Activated CD4-positive, CD25-positive, alpha-beta regulatory T cell treated with anti-CD3 and anti-CD28 coated beads, Interleukin-2, amount 50 U/mL, for 16 hours (primary cell): Measurements from ENCODE around the gene RNF126.
"Not testable (repeated sequence)": the region's sequence is repeated elsewhere in the genome, so short reads cannot be mapped to it uniquely, and the experiment has no call there.

Source experiments
- DNase-seq: peaks from one replicate; pipeline ENCODE4 v3.0.0-alpha.2; 2020; ENCODE audit warnings: low read depth, low spot score

Gene RNF126

GRCh38 chr19:629961-630714 lies 32.9 kb downstream of the RNF126 start:
- DNase-seq: no peak

GRCh38 chr19:629515-629914 lies 33.5 kb downstream of the RNF126 start:
- not testable (repeated sequence) for DNase-seq

- no peak for DNase-seq
Observed at GRCh38 chr19:628168-628567, 34.8 kb downstream of the RNF126 start.

GRCh38 chr19:626566-626965 lies 36.4 kb downstream of the RNF126 start:
- DNase-seq: not testable (repeated sequence)

- DNase-seq: no peak
Observed at GRCh38 chr19:625257-625656, 37.8 kb downstream of the RNF126 start.

GRCh38 chr19:624433-625109 lies 38.4 kb downstream of the RNF126 start:
- DNase-seq: no peak

- no peak for DNase-seq
Observed at GRCh38 chr19:623974-624373, 39.0 kb downstream of the RNF126 start.

GRCh38 chr19:623175-623916 lies 39.7 kb downstream of the RNF126 start:
- no peak for DNase-seq

GRCh38 chr19:622666-623065 lies 40.3 kb downstream of the RNF126 start:
- DNase-seq: no peak

- no peak for DNase-seq
Observed at GRCh38 chr19:621819-622218, 41.2 kb downstream of the RNF126 start.

- DNase-seq: not testable (repeated sequence)
Observed at GRCh38 chr19:621191-621590, 41.8 kb downstream of the RNF126 start.

- no peak for DNase-seq
Observed at GRCh38 chr19:620166-620862, 42.7 kb downstream of the RNF126 start.

- no peak for DNase-seq
Observed at GRCh38 chr19:619286-620002, 43.6 kb downstream of the RNF126 start.

GRCh38 chr19:618674-619285 lies 44.2 kb downstream of the RNF126 start:
- DNase-seq: no peak

- no peak for DNase-seq
Observed at GRCh38 chr19:618247-618619, 44.8 kb downstream of the RNF126 start.

- DNase-seq: no peak
Observed at GRCh38 chr19:617551-618246, 45.3 kb downstream of the RNF126 start.

- no peak for DNase-seq
Observed at GRCh38 chr19:616747-617526, 46.1 kb downstream of the RNF126 start.

- DNase-seq: no peak
Observed at GRCh38 chr19:616062-616700, 46.8 kb downstream of the RNF126 start.

GRCh38 chr19:615619-616018 lies 47.4 kb downstream of the RNF126 start:
- DNase-seq: no peak
